K562 (cell line): ENCODE results near the gene RELL2. TPM values are rescaled to one million over a fixed set of nuclear protein-coding genes. Genes with fewer than 3 reads are reported as not detected.

Experiments used
- DMBX1 ChIP-seq: fragments of 250-450 bp; sonication (Bioruptor Pico); IDR thresholded peaks from 2 replicates; pipeline ENCODE4 v1.8.0; 2022; ENCODE audit warnings: inconsistent platforms, mild to moderate bottlenecking, moderate library complexity, borderline replicate concordance
- E2F5 ChIP-seq: sonication (generic); formaldehyde crosslinking; IDR thresholded peaks from 2 replicates; pipeline ENCODE4 v1.8.0; 2022; ENCODE audit warnings: mild to moderate bottlenecking, missing genetic modification reagents
- IFI16 ChIP-seq: fragments of 250-450 bp; sonication (Bioruptor Pico); IDR thresholded peaks from 2 replicates; pipeline ENCODE4 v2.1.2; 2022; ENCODE audit warnings: mild to moderate bottlenecking, inconsistent platforms
- MCM2 ChIP-seq: fragments of 450-650 bp; IDR thresholded peaks from 2 replicates; pipeline ENCODE4 v1.6.1; 2017; ENCODE audit warnings: low read depth, mild to moderate bottlenecking
- MCM7 ChIP-seq, 2 experiments: fragments of 450-650 bp; IDR thresholded peaks; 2 replicates each; pipeline ENCODE4 v1.6.1; 2016 to 2018
- MLLT1 ChIP-seq, 2 experiments: fragments of 450-650 bp; IDR thresholded peaks; 2 replicates each; pipeline ENCODE4 v1.6.1; 2016
- NELFE ChIP-seq: IDR thresholded peaks from 2 replicates; pipeline ENCODE4 v1.6.1; 2011; ENCODE audit warnings: mild to moderate bottlenecking; ENCODE audit not compliant: insufficient read depth, insufficient read length
- SMARCA4 ChIP-seq: fragments of 450-650 bp; IDR thresholded peaks from 2 replicates; pipeline ENCODE4 v1.6.1; 2016
- TEAD4 ChIP-seq, 2 experiments: sonication (generic) in 1 of 2; formaldehyde crosslinking in 1 of 2; IDR thresholded peaks; 2 replicates each; pipeline versions ENCODE4 v1.6.1 to v1.8.0; 2012 to 2022; ENCODE audit warnings: borderline replicate concordance in 1 of 2, inconsistent platforms in 1 of 2, low read length in 1 of 2, mild to moderate bottlenecking in 1 of 2, missing genetic modification reagents in 1 of 2
- ZBTB5 ChIP-seq: fragments of 450-650 bp; IDR thresholded peaks from 2 replicates; pipeline ENCODE4 v1.6.1; 2017; ENCODE audit warnings: antibody characterized with exemption
- ZFP36 ChIP-seq: fragments of 150-350 bp; IDR thresholded peaks from 2 replicates; pipeline ENCODE4 v1.6.1; 2018; ENCODE audit warnings: low read length, low read depth; ENCODE audit not compliant: partially characterized antibody
- ZHX1 ChIP-seq: fragments of 150-350 bp; conservative IDR thresholded peaks from 2 replicates; pipeline ENCODE4 v1.6.1; 2014; ENCODE audit warnings: low read length
- ZNF668 ChIP-seq: fragments of 250-450 bp; sonication (Bioruptor Pico); IDR thresholded peaks from 2 replicates; pipeline ENCODE4 v1.8.0; 2022; ENCODE audit warnings: mild to moderate bottlenecking, inconsistent platforms
- ZNF764 ChIP-seq: fragments of 250-450 bp; sonication (Bioruptor Pico); IDR thresholded peaks from 2 replicates; pipeline ENCODE4 v1.4.0; 2020; ENCODE audit warnings: low read depth, mild to moderate bottlenecking, moderate library complexity
- ZNF766 ChIP-seq: fragments of 200-800 bp; sonication (Bioruptor generic); conservative IDR thresholded peaks from 2 replicates; pipeline ENCODE4 v1.6.1; 2016; ENCODE audit warnings: missing genetic modification characterization, missing compliant biosample characterization
- ZNF77 ChIP-seq: fragments of 250-450 bp; sonication (Bioruptor Pico); IDR thresholded peaks from 2 replicates; pipeline ENCODE4 v1.5.0; 2020
- polyA plus RNA-seq, 8 experiments: library from polyadenylated mRNA; depleted of rRNA in 4 of 8; stranded (reverse) in 5 of 8; unstranded in 3 of 8; fragments of >200 nt; fragmentation: Nextera tagmentation in 2 of 8; fragmentation: Illumina TruSeq in 1 of 8; extraction: Ambion mirVana in 2 of 8; extraction: Trizol in 1 of 8; gene quantifications; 2 replicates each; pipeline versions ENCODE4 v1.2.1 to v1.2.3, GENCODE V29; 2011 to 2014; ENCODE audit warnings: inconsistent platforms in 1 of 8, missing spikeins in 1 of 8
- total RNA-seq, 7 experiments: library from RNA; depleted of rRNA in 6 of 7; stranded (reverse); fragments of >200 nt in 6 of 7; fragmentation: Illumina TruSeq in 2 of 7; extraction: Trizol in 2 of 7; gene quantifications; 2 replicates each; pipeline versions ENCODE4 v1.2.1 to v1.2.3, GENCODE V29; 2011 to 2021; ENCODE audit warnings: low replicate concordance in 1 of 7

The RELL2 gene
- total and polyA plus RNA-seq, 9 of the 15 experiments (the other 6 are each of a cell fraction or from before 2014, with no cell fraction given): 0.06 to 36.0 (median 14.3) TPM

GRCh38 chr5:141617128-141617527, 19.7 kb upstream of the RELL2 start (continued):
- TF ChIP-seq TEAD4 (IDR thresholded peaks at IDR 0.05; ENCODE audit: low read length) (peak; percentile 86), TEAD4 (CRISPR knock-in tag; IDR thresholded peaks at IDR 0.05; ENCODE audit: borderline replicate concordance) (no peak), E2F5 (no peak), MCM2 (no peak), ZHX1 (no peak), SMARCA4 (peak; percentile 80), DMBX1 (CRISPR knock-in tag) (no peak), MCM7 (IDR thresholded peaks at IDR 0.05) (no peak), ZNF77 (CRISPR knock-in tag) (no peak), ZFP36 (no peak), ZNF668 (CRISPR knock-in tag) (no peak), ZBTB5 (no peak), ZNF764 (CRISPR knock-in tag) (no peak), MLLT1 (IDR thresholded peaks at IDR 0.05) (no peak), IFI16 (no peak), NELFE (no peak), ZNF766 (CRISPR knock-in tag) (no peak)
